ENCODE measurements around the gene MUC20.

DNA sequence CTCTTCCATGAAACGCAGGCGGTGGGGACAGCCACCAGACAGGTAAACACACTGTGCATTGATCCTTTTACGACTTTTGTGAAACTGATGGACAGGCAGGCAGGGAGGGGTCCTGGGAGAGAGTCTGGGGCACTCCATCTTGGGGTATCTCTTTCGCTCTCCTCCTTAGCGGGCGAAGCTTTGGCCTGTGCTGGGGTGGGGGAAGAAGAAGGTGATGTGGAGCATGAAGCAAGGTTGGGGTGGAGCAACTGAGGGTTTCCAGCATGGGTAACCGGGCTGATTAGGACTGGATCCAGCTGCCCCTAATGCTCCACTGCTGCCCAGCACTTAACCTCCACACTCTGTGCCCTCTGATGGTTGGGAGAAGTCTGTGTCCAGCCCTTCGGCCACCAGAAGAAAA is 25.6 kb downstream of the MUC20 start:
- TF ChIP-seq EZH2 (IDR thresholded peaks at IDR 0.05; ENCODE audit: low read depth) (no peak), CTCF (conservative IDR thresholded peaks at IDR 0.05) (no peak)
